Stimulated activated naive CD4-positive, alpha-beta T cell treated with Interleukin-2 at 50 U/mL for 16 hours (primary cell): ENCODE measurements around the gene AGPAT4.
"Not testable (repeated sequence)": the region's sequence is repeated elsewhere in the genome, so short reads cannot be mapped to it uniquely, and the experiment has no call there.

Source experiments
- DNase-seq: peaks from one replicate; lab custom pipeline; 2025; lab: John Stamatoyannopoulos, UW

Gene AGPAT4

DNA sequence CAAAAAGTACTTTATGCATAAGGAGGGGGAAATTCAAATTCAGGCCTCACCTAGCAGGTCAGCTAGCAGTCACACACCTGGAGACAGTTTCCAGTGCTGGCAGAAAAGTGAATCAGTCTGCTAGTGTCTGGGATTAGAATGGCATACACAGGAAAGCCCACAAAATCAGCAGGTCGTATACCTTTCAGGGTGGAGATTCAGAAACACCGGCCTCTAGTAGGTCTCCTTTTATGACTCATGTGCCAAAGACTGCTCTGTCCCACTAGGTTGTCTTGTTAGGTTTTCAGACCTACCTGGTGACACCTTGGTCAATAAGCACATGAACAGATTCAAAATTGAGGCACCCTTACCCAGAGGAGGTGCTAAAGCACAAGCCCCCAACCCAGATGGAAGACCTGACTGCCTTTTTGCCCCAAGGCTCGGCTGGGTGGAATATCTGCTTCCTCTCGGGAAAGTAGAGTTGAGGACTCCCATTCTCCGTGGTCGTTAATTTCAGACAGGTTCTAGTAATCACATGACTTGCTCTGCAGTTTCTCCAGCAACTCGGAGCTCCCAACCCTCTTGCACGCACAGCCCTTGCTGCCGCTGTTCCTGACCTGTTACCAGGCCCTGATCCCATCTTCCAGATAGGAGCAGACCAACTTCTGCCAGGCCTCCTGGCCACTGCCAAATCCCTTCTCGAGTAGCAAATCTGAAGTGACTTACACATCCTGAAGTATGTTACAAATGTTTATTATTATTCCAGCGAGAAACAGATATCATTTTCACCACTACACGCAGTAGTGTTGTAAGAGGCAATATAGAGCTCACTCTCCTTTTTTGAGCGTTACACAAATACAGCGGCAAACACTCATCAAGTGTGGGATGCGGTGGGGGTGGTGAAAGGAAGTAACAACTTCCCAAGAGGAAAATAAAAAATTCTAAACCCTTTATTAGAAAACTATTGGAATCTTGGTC, 46.6 kb downstream of the AGPAT4 start:
- no peak for DNase-seq

DNA sequence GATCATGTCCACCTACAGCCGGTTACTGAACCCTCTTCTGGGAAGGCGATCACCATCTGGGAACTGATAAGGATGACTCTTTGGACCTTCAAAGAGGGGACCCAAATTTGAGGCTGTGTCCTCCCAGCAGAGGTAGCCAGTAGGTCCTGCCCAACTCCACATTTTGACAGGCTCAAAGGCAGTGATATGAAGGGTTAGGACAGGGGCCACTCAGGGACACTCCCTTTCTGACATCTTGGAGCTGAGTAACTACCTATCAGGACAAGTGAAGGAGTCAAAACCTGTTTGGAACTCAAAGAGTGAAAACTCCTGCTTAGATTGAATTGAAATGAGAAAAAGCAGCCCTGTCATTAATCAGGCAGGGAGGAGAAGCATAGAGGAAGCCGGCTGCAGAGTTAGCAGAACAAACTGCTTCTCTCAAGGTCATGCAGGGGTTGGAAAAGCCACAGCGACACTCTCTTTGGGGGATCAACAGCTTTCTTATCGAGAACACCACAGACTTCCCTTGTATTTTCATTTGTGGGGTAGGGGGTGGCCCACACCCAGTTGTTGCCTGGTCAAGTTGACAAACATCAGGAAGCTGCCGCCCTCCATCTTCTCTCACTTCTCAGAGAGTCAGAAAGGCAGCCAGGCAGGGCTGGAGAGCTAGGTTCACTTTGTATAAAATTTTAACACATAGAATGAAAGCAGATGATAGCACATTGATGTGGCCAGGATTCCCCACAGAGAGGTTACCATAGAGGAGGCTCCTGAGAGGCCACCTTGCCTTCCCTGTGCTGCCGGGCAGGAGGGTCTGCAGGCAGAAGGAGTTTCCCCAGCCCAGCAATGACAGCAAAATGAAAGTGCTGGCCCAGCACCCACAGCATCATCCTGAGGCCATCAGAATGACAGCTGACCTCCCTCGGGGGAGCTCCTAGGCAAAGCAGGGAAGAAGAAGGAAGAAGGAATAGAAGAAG, 47.6 kb downstream of the AGPAT4 start:
- DNase-seq: no peak

GRCh38 chr6:161225681-161226008, 48.2 kb downstream of the AGPAT4 start:
- DNase-seq: no peak

DNA sequence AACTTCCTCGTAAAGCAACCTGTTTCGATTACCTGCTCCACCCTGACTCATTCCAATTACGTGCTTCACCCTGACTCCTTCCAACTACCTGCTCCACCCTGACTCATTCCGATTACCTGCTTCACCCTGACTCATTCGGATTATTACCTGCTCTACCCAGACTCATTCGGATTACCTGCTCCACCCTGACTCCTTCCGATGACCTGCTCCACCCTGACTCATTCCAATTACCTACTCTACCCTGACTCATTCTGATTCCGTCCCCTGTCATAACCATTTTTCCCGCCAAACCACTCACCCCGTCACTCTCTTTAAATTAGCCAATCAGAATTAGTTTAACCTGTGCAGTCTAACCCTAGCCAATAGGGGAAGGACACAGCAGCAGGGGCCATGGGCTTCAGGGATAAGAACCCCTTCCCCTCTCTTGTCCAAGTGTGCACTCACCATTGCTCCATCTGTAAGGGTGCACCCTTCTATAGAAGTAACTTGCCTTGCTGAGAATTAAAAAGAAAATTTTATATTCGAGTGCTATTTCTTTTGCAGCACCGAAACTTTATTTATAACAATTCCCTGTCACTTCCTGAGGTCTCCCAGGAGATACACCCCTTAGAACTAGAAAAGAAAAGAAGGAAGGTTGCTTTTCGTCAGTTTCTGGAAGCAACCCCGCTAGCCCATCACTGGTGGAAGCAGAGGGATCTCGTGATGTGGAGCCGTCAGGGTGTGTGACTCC, 48.7 kb downstream of the AGPAT4 start:
- not testable (repeated sequence) for DNase-seq

GRCh38 chr6:161223646-161224045, 50.2 kb downstream of the AGPAT4 start:
- no peak for DNase-seq

DNA sequence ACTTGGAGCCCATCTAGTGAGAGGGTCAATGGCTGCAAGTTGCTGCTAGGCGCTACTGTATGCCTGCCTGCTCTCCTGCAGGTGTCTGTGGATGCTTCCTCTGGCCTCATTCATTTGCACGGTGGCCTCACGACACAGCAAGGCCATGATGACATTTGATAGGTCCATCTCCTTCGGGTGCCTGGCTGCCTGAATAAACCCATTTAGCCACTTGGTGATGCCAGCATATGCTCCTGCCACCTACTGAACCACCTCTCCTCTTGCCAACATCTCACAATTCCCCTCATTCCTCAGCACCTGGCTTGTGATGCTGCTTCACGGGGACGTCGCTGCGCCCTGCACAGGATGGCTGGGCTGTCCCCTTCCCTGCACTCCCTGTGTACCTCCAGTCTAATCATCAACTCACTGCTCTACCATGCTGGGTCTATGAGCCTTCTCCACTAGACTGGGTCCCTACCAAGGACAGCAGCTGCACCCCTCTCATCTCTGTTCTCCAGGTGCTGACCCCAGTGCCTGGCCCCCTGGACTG, 51.1 kb downstream of the AGPAT4 start:
- no peak for DNase-seq

DNA sequence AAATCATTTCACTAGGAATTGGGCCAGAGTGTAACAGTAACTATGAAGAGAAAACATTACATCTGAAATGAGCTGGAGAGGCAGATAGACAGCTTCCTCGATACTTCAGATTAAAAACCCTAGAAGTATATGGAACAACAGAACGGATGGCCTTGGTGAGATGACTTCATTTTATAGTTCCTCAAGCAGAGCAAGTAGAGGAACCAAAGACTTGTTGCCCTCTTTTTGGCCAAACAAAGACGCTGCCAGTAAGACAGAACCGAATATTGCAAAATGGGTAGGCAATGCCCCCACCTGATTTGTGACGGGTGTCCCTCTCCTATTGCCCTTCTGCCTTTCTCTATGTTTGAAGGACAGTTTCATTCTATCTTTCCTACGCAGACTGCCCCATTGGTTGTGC, 53.5 kb downstream of the AGPAT4 start:
- no peak for DNase-seq

GRCh38 chr6:161219680-161220079, 54.2 kb downstream of the AGPAT4 start:
- no peak for DNase-seq

GRCh38 chr6:161218222-161218621, 55.6 kb downstream of the AGPAT4 start:
- no peak for DNase-seq

DNA sequence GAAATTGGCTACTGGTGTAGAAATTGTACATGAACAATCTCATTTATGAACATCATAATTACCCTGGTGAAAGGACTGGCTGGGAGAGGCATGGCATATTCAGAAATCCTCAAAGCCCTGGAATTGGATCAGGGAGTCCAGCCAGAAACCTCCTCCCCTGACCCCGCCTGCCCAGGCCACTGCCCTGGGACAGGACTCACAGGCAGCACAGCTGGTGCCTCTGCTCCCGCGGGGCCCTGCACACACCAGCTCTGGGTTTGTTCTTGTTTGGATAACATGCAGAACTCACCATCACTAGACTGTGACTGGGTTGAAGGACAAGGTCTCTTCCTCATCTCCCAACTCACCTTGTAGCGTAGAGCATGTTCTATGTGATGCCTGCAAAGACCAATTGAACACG, 56.2 kb downstream of the AGPAT4 start:
- DNase-seq: no peak

- DNase-seq: no peak
Measured at GRCh38 chr6:161216616-161217205, 57.1 kb downstream of the AGPAT4 start.

- DNase-seq: no peak
Measured at GRCh38 chr6:161215876-161216615, 57.8 kb downstream of the AGPAT4 start.

- DNase-seq: no peak
Measured at GRCh38 chr6:161215193-161215592, 58.7 kb downstream of the AGPAT4 start.

- no peak for DNase-seq
Measured at GRCh38 chr6:161214722-161215121, 59.1 kb downstream of the AGPAT4 start.

- no peak for DNase-seq
Measured at GRCh38 chr6:161212902-161213301, 61.0 kb downstream of the AGPAT4 start.

DNA sequence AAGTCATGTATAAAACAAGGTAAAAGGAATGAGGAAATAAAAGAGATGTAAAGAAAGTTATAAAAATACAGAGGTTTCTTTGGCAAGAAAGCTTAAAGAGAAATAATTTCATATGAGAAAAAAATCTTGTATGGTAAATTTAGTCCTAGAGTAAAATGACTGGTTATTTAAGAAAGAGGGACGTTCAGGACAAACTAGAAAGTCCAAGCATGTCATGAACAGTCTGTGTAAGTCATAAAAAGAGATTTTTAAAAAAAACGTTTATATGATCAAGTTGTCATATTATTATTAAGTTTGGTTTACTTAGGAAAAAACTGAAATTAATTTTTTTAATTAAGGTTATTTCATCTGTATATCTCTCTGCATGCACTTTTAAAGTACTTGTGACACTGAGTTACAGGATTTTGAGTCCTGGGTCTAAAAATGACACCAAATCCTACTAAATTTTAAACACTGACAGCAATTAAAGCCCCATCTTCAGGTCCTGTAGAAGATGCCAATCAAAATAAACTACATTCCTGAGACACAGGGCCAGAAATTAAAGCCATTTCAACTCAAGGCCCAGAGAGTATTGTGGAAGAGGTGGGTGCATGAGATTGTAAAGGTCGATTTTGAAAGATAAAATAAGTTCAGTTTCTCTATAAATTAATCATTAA, 62.4 kb downstream of the AGPAT4 start:
- DNase-seq: no peak

DNA sequence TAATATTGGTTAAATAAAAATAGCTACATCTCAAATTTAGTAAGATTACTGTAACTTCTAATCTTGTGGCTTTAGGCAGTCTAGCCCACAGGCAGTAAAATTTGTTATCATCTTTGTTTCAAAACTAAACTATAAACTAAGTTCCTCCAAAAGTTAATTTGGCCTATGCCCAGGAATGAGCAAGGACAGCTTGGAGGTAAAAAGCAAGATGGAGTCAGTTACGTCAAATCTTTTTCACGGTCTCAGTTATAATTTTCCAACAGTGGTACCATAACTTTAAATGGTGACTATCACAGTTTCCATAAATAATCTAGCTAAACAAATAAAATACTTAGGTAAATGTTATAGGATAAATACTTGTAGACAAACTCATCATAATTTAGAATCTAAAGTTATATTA, 63.0 kb downstream of the AGPAT4 start:
- no peak for DNase-seq

- no peak for DNase-seq
Measured at GRCh38 chr6:161207200-161207599, 66.7 kb downstream of the AGPAT4 start.

GRCh38 chr6:161204866-161205557, 68.8 kb downstream of the AGPAT4 start:
- no peak for DNase-seq
